IMR-90 (cell line): ENCODE data around the gene AURKA. TPM values are rescaled to one million over a fixed set of nuclear protein-coding genes. Genes with fewer than 3 reads are reported as not detected.
A peak's percentile ranks its signal among the peaks of the same experiment; 100 is the strongest.

Experiments
- ATAC-seq: fragments of 200-7000 bp; cut with Tn5 transposase; 2 replicates; pipeline ENCODE4 v1.9.1; 2020; ENCODE audit warnings: low read depth, mild to moderate bottlenecking, moderate library complexity
- BruUV-seq: library from RNA; stranded (reverse); fragments of 400-500 nt; replicated peaks from 2 replicates; lab custom pipeline; 2021; lab: Mats Ljungman, UMichigan
- CTCF ChIA-PET: fragments of 300-600 bp; formaldehyde crosslinking; extraction: SDS; loops from one replicate; lab custom pipeline; 2021; ENCODE audit warnings: antibody characterized with exemption; lab: Yijun Ruan, JAX
- POLR2A ChIA-PET: fragments of 300-600 bp; sonication (Branson Sonifier 250); formaldehyde crosslinking; loops from one replicate; lab custom pipeline; 2022; ENCODE audit warnings: antibody characterized with exemption; ENCODE audit not compliant: unreplicated experiment; lab: Charles Lee
- DNase-seq: peaks from one replicate; pipeline ENCODE4 v3.0.0; 2013
- H2AFZ ChIP-seq: replicated peaks from 2 replicates; pipeline ENCODE3; 2013; ENCODE audit warnings: low read length, mild to moderate bottlenecking; ENCODE audit not compliant: poor library complexity
- H2AK5ac ChIP-seq: 2 replicates; pipeline ENCODE4 v1.6.1; 2013; ENCODE audit warnings: low read depth, low read length, inconsistent platforms
- H2AK9ac ChIP-seq: replicated peaks from 2 replicates; pipeline ENCODE3; 2013; ENCODE audit warnings: mild to moderate bottlenecking, low read depth, low read length, moderate library complexity; ENCODE audit not compliant: poor library complexity
- H2BK120ac ChIP-seq: 2 replicates; pipeline ENCODE4 v1.6.1; 2013; ENCODE audit warnings: low read depth, low read length, inconsistent platforms
- H2BK15ac ChIP-seq: 3 replicates; pipeline ENCODE4 v1.6.1; 2013; ENCODE audit warnings: low read depth, low read length, inconsistent platforms
- H2BK20ac ChIP-seq: 2 replicates; pipeline ENCODE4 v1.6.1; 2013; ENCODE audit warnings: low read depth, mild to moderate bottlenecking, inconsistent platforms, low read length, moderate library complexity
- H2BK5ac ChIP-seq: 2 replicates; pipeline ENCODE4 v1.6.1; 2013; ENCODE audit warnings: mild to moderate bottlenecking, low read depth, low read length, inconsistent platforms; ENCODE audit not compliant: poor library complexity, severe bottlenecking
- H3K14ac ChIP-seq: replicated peaks from 2 replicates; pipeline ENCODE4 v1.6.1; 2013; ENCODE audit warnings: low read depth, low read length, inconsistent platforms
- H3K18ac ChIP-seq: 2 replicates; pipeline ENCODE4 v1.6.1; 2013; ENCODE audit warnings: low read depth, low read length, control low read depth
- H3K23ac ChIP-seq: 2 replicates; pipeline ENCODE4 v1.6.1; 2013; ENCODE audit warnings: low read depth, low read length, inconsistent platforms
- H3K27ac ChIP-seq: 2 replicates; pipeline ENCODE4 v1.5.1; 2013; ENCODE audit warnings: mild to moderate bottlenecking, control low read depth, low read length; ENCODE audit not compliant: insufficient read depth
- H3K27me3 ChIP-seq: 2 replicates; pipeline ENCODE4 v1.6.1; 2013; ENCODE audit warnings: low read length; ENCODE audit not compliant: control insufficient read depth, insufficient read depth
- H3K36me3 ChIP-seq: 2 replicates; pipeline ENCODE4 v1.6.1; 2013; ENCODE audit warnings: low read length, mixed read lengths; ENCODE audit not compliant: control insufficient read depth, insufficient read depth
- H3K4ac ChIP-seq: 2 replicates; pipeline ENCODE4 v1.6.1; 2013; ENCODE audit warnings: low read depth, low read length, inconsistent platforms
- H3K4me1 ChIP-seq: 2 replicates; pipeline ENCODE4 v1.6.1; 2013; ENCODE audit warnings: low read length, mixed read lengths; ENCODE audit not compliant: control insufficient read depth, insufficient read depth
- H3K4me2 ChIP-seq: 2 replicates; pipeline ENCODE4 v1.6.1; 2013; ENCODE audit warnings: low read depth, mild to moderate bottlenecking, control low read depth, low read length, moderate library complexity
- H3K4me3 ChIP-seq: 2 replicates; pipeline ENCODE4 v1.5.1; 2013; ENCODE audit warnings: low read depth, mild to moderate bottlenecking, control low read depth, low read length, moderate library complexity; ENCODE audit not compliant: insufficient read depth
- H3K56ac ChIP-seq: 2 replicates; pipeline ENCODE4 v1.6.1; 2013; ENCODE audit warnings: low read length, inconsistent platforms; ENCODE audit not compliant: insufficient read depth; ENCODE audit errors: extremely low read depth
- H3K79me1 ChIP-seq, 2 experiments: 2 replicates each; pipeline ENCODE4 v1.6.1; 2013; ENCODE audit warnings: low read length in 2 of 2, inconsistent platforms in 1 of 2, low read depth in 1 of 2
- H3K9ac ChIP-seq: 2 replicates; pipeline ENCODE4 v1.6.1; 2013; ENCODE audit warnings: low read depth, low read length, control low read depth
- H3K9me1 ChIP-seq: 2 replicates; pipeline ENCODE4 v1.6.1; 2013; ENCODE audit warnings: low read length, inconsistent platforms; ENCODE audit not compliant: insufficient read depth
- H3K9me3 ChIP-seq: 2 replicates; pipeline ENCODE4 v1.6.1; 2013; ENCODE audit warnings: low read length; ENCODE audit not compliant: control insufficient read depth, insufficient read depth
- H4K20me1 ChIP-seq: 2 replicates; pipeline ENCODE4 v1.6.1; 2013; ENCODE audit warnings: low read length, inconsistent platforms; ENCODE audit not compliant: insufficient read depth
- H4K5ac ChIP-seq: 2 replicates; pipeline ENCODE4 v1.6.1; 2013; ENCODE audit warnings: mild to moderate bottlenecking, low read depth, low read length, control low read depth
- H4K8ac ChIP-seq, 2 experiments: 2 replicates each; pipeline ENCODE4 v1.6.1; 2013; ENCODE audit warnings: low read depth in 2 of 2, low read length in 2 of 2, control low read depth in 1 of 2, inconsistent platforms in 1 of 2
- H4K91ac ChIP-seq: 2 replicates; pipeline ENCODE4 v1.6.1; 2013; ENCODE audit warnings: low read depth, low read length, inconsistent platforms; ENCODE audit not compliant: insufficient read depth
- CTCF ChIP-seq: conservative IDR thresholded peaks from 2 replicates; pipeline ENCODE4 v1.5.1; 2012; ENCODE audit warnings: mild to moderate bottlenecking, low read depth, low read length, improper control_type of control experiment
- ELK1 ChIP-seq: fragments of 150-350 bp; IDR thresholded peaks from 2 replicates; pipeline ENCODE4 v1.6.1; 2016; ENCODE audit warnings: low read depth, mild to moderate bottlenecking, low read length, moderate library complexity, borderline replicate concordance
- MAFK ChIP-seq: IDR thresholded peaks from 2 replicates; pipeline ENCODE4 v1.6.1; 2012; ENCODE audit warnings: low read depth, low read length, improper control_type of control experiment
- MAZ ChIP-seq: IDR thresholded peaks from 2 replicates; pipeline ENCODE4 v1.6.1; 2012; ENCODE audit warnings: low read depth, mild to moderate bottlenecking, low read length, improper control_type of control experiment, moderate library complexity, borderline replicate concordance
- MXI1 ChIP-seq: IDR thresholded peaks from 2 replicates; pipeline ENCODE4 v1.6.1; 2012; ENCODE audit warnings: low read depth, mild to moderate bottlenecking, low read length, moderate library complexity, borderline replicate concordance
- POLR2A ChIP-seq: IDR thresholded peaks from 2 replicates; pipeline ENCODE4 v1.6.1; 2012; ENCODE audit warnings: mild to moderate bottlenecking, low read depth, low read length
- RAD21 ChIP-seq: IDR thresholded peaks from 2 replicates; pipeline ENCODE4 v1.6.1; 2012; ENCODE audit warnings: low read length, improper control_type of control experiment
- RCOR1 ChIP-seq: IDR thresholded peaks from 2 replicates; pipeline ENCODE4 v1.6.1; 2012; ENCODE audit warnings: mild to moderate bottlenecking, low read length, improper control_type of control experiment; ENCODE audit not compliant: insufficient replicate concordance
- RFX5 ChIP-seq: IDR thresholded peaks from 2 replicates; pipeline ENCODE4 v1.8.0; 2012; ENCODE audit warnings: low read depth, mild to moderate bottlenecking, low read length, moderate library complexity
- SMC3 ChIP-seq: fragments of 150-350 bp; IDR thresholded peaks from 2 replicates; pipeline ENCODE4 v1.6.1; 2016; ENCODE audit warnings: low read depth, mild to moderate bottlenecking, antibody characterized with exemption, low read length, moderate library complexity
- USF2 ChIP-seq: fragments of 150-350 bp; IDR thresholded peaks from 2 replicates; pipeline ENCODE4 v1.6.1; 2017; ENCODE audit warnings: mild to moderate bottlenecking, antibody characterized with exemption, low read length, low read depth
- WGBS, 2 experiments: methylation state at CpG; one replicate each; pipeline versions ENCODE4 v1.1.5 to v1.1.7; 2013; ENCODE audit warnings: missing lambda C conversion rate in 2 of 2; ENCODE audit not compliant: insufficient read length in 1 of 2; ENCODE audit errors: extremely low coverage in 2 of 2; 5-methylcytosine and 5-hydroxymethylcytosine counted together
- dilution Hi-C: fragments of 300-500 bp; cut with HindIII; formaldehyde crosslinking; loops from one replicate; pipeline ENCODE4 v1.14.3; 2018; ENCODE audit warnings: low sequenced_read_pairs; ENCODE audit not compliant: unreplicated experiment
- in situ Hi-C: fragments of 300-500 bp; cut with MboI; formaldehyde crosslinking; loops from 3 replicates; pipeline ENCODE4 v1.14.3; 2019; ENCODE audit warnings: low sequenced_read_pairs, inconsistent platforms, mixed read lengths
- intact Hi-C: fragments of 100-400 bp; cut with micrococcal nuclease; formaldehyde crosslinking; loops from 2 replicates; pipeline ENCODE4 v1.10.0; 2022
- polyA plus RNA-seq, 3 experiments: library from polyadenylated mRNA; depleted of rRNA; stranded (reverse); fragments of >200 nt; gene quantifications; 2 replicates each; pipeline ENCODE4 v1.2.3, GENCODE V29; 2012; ENCODE audit warnings: low replicate concordance in 1 of 3
- total RNA-seq: library from RNA; depleted of rRNA; stranded (reverse); fragments of >200 nt; gene quantifications from 2 replicates; pipeline ENCODE4 v1.2.3, GENCODE V29; 2012

The AURKA gene
- total and polyA plus RNA-seq, 2 of the 4 experiments (the other 2 are of a cell fraction) = 68.0 to 83.3 TPM

GRCh38 chr20:56429941-56430340 lies 37.9 kb upstream of the AURKA start:
- H3K36me3 ChIP-seq = peaks cover 8% of the 10 kb centered on the region
- H3K4ac ChIP-seq = peak overlapping the region; percentile 99
- no peak overlapping the region for H3K4me3 ChIP-seq
- H4K8ac ChIP-seq = peak overlapping the region; percentile 94
- POLR2A ChIA-PET = interaction anchor here (1.0 kb wide), 1 partner anchor 18 kb away, joined by 4 read pairs; the partner anchor contains the start of gene CASS4
- peak overlapping the region; percentile 99 for H4K91ac ChIP-seq
- H2BK15ac ChIP-seq = peak overlapping the region; percentile 98
- intact Hi-C loops = no loop called here
- peak overlapping the region; percentile 95 for H3K27ac ChIP-seq
- peaks cover 35 to 73% of the 10 kb centered on the region in 2 experiments for H3K79me1 ChIP-seq
- H2BK120ac ChIP-seq = peak overlapping the region; percentile 100
- H4K20me1 ChIP-seq = no peaks in the 10 kb centered on the region
- ATAC-seq = no peak
- peak overlapping the region; percentile 95 for H3K56ac ChIP-seq
- no peaks in the 10 kb centered on the region for H3K27me3 ChIP-seq
- peak overlapping the region; percentile 97 for H2BK5ac ChIP-seq
- no peak for DNase-seq
- CTCF ChIA-PET = no interaction called here
- dilution Hi-C loops = no loop called here
- H4K5ac ChIP-seq = peak overlapping the region; percentile 99
- H3K9ac ChIP-seq = peak overlapping the region; percentile 90
- TSS peak; percentile 39 for BruUV-seq
- peak overlapping the region; percentile 99 for H3K23ac ChIP-seq
- H3K4me1 ChIP-seq = peaks cover 39% of the 10 kb centered on the region
- peak overlapping the region; percentile 99 for H2BK20ac ChIP-seq
- peak overlapping the region; percentile 100 for H2AK5ac ChIP-seq
- no CpG with 5 or more reads among the region's 4 CpGs for WGBS, 2 experiments
- TF ChIP-seq ELK1 (no peak), CTCF (no peak), MAZ (no peak), SMC3 (no peak), USF2 (no peak), RFX5 (no peak), RAD21 (no peak), POLR2A (no peak), MXI1 (no peak), MAFK (no peak), RCOR1 (no peak)
- H3K18ac ChIP-seq = peak overlapping the region; percentile 98
- H3K9me1 ChIP-seq = peaks cover 31% of the 10 kb centered on the region
- H3K4me2 ChIP-seq = peak overlapping the region; percentile 36
- peak overlapping the region; percentile 83 for H2AK9ac ChIP-seq
- peak overlapping the region; percentile 66 for H2AFZ ChIP-seq
- in situ Hi-C loops = no loop called here
- H3K9me3 ChIP-seq = no peaks in the 10 kb centered on the region
- H3K14ac ChIP-seq = peak overlapping the region; percentile 99
